Choroid plexus epithelial cell (primary cell): ENCODE data around the gene METTL16.

Source experiments
- DNase-seq: peaks from one replicate; pipeline ENCODE4 v3.0.0-alpha.2; 2010; ENCODE audit warnings: low read depth
- H3K4me3 ChIP-seq: 2 replicates; pipeline ENCODE4 v1.5.1; 2011; ENCODE audit warnings: low read depth, mild to moderate bottlenecking, control low read depth, low read length, moderate library complexity
- TF ChIP-seq, protein P1 (sequence below): conservative IDR thresholded peaks from 2 replicates; pipeline ENCODE4 v1.5.1; 2011; ENCODE audit warnings: low read depth, mild to moderate bottlenecking, control low read depth, inconsistent platforms, low read length, moderate library complexity

Gene METTL16

DNA sequence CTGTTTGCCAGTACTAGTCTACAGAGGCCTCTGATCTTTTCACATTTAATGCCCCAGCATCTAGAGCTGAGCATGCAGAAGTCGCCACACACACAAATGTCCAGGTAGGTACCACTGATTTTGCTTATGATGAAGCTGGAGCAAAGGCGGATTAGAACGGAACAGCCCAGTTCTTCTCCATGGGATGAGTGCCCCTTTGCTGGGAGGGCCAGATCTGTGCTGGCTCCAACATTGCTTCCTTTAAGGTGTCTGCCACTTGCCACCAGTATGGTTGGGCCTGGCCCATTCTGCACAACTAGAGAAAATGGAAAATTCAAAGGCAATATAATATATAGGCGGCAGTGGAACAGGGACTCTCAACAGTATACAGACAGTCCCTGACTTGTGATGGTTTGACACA is 108.6 kb downstream of the METTL16 start:
- DNase-seq: no peak
- H3K4me3 ChIP-seq: no peak overlapping the region
- TF ChIP-seq, protein P1, sequence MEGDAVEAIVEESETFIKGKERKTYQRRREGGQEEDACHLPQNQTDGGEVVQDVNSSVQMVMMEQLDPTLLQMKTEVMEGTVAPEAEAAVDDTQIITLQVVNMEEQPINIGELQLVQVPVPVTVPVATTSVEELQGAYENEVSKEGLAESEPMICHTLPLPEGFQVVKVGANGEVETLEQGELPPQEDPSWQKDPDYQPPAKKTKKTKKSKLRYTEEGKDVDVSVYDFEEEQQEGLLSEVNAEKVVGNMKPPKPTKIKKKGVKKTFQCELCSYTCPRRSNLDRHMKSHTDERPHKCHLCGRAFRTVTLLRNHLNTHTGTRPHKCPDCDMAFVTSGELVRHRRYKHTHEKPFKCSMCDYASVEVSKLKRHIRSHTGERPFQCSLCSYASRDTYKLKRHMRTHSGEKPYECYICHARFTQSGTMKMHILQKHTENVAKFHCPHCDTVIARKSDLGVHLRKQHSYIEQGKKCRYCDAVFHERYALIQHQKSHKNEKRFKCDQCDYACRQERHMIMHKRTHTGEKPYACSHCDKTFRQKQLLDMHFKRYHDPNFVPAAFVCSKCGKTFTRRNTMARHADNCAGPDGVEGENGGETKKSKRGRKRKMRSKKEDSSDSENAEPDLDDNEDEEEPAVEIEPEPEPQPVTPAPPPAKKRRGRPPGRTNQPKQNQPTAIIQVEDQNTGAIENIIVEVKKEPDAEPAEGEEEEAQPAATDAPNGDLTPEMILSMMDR: no peak

DNA sequence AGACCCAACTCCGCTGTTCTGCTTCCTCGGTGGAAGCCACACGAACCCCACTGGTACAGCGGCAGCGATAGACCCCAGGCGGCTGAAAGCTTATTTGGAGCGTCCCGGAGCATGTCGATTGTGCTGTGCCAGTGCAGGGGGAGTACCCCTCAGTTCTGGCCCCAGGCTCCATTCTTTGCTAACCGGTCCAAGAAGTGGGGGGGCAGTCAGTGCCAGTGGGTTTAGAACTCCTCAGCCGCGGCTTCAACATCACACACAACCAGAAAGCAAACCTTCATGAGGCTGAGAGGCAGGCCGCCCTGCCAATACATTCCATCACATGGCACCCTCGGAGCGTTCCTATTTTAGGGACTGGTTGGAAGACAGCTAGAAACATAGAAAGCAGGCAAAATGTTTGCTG is 109.1 kb downstream of the METTL16 start:
- DNase-seq: no peak
- TF ChIP-seq, protein P1: no peak
- peak overlapping the region; percentile 68 for H3K4me3 ChIP-seq

DNA sequence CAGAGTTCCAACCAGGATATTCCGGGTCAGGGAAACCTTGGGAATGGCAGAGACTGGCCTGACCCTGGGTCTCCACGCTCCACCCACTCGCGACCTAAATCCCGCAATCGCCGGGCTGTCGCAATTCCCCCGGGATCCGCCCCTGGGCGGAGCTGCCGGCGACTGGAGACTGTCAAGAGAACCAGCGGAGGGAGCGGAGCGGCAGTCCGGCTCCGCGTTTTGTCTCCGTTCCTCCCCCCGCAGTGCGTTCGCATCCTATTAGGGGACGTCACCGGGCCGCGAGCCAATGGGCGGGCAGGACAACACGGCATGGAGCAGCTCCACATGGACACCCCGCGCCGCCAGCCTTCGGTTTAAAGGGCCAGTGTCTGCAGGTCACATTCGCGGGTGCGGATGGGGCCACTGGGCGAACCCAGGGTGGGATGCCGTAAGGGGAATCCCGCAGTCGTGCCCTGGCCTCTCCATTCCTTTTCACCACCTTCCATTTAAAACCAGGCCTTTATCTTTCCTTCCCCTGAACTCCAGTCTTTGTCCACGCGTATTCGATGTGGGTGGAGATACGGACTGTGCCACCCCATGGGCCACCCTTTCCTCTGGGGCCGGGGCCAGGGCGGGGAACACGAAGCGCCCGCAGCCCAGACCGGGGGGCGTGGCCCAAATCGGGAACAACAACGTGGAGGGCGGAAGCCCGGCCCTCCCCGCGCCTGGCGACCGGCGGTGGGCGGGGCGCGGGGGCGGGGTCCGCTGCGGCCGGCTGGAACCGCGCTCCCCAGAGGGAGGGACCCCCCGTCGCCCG is 110.1 kb downstream of the METTL16 start:
- TF ChIP-seq, protein P1: no peak
- DNase-seq: peak; percentile 100
- peak overlapping the region; percentile 68 for H3K4me3 ChIP-seq

DNA sequence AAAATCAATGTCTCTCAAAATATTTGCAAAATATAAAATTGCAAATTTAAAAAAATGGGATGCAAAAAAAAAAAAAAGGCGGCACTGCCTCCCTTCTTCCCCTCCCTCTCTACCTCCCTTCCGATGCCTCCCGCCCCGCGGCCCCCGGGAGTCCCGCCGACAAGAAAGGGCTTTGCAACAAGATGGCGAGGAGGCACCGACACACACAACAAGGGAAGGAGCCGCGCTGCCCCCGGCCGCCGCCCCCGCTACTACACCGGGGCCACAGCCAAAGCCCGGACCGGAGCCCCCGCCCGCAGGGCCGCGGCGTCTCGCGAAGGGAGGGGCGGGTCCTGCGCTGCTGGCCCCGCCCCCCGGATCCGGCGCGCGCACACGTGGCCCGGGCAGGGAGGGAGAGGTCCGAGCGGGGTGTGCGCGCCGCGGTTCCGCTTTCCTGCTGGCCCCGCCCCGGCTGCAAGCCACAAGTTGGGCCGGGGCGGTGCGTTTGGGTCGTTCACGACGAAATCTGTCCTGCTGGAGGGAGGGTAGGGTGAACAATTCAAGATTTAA is 110.7 kb downstream of the METTL16 start, which contains the start of gene MNT:
Gene MNT (minus strand): TSS at position 184 of the 549 bp plus-strand sequence. CDS start 348 bp downstream, outside the sequence.
- DNase-seq: peak; percentile 98
- H3K4me3 ChIP-seq: peak within 1 kb of the TSS; percentile 99
- TF ChIP-seq, protein P1: no peak

DNA sequence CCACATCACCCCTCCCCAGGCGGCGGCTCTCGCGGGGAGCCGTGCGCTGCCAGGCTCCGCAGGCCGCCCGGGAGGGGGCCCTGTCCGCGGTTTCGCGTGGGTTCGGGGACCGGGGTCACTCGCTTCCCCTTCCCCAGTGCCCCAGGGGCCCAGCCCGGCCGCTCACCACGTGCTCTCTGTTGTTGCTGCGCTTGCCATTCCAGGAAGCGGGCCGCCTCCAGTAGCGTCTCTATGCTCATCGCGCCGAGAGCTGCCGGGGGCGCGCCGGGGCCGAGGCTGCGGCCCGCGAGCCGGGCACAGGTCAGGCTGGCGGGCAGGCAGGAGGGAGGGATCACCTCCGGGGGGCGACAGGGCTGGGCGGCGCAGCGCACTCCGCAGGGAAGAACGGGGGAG is 111.2 kb downstream of the METTL16 start:
- peak overlapping the region; percentile 99 for H3K4me3 ChIP-seq
- peak; percentile 66 for DNase-seq
- TF ChIP-seq, protein P1: no peak

DNA sequence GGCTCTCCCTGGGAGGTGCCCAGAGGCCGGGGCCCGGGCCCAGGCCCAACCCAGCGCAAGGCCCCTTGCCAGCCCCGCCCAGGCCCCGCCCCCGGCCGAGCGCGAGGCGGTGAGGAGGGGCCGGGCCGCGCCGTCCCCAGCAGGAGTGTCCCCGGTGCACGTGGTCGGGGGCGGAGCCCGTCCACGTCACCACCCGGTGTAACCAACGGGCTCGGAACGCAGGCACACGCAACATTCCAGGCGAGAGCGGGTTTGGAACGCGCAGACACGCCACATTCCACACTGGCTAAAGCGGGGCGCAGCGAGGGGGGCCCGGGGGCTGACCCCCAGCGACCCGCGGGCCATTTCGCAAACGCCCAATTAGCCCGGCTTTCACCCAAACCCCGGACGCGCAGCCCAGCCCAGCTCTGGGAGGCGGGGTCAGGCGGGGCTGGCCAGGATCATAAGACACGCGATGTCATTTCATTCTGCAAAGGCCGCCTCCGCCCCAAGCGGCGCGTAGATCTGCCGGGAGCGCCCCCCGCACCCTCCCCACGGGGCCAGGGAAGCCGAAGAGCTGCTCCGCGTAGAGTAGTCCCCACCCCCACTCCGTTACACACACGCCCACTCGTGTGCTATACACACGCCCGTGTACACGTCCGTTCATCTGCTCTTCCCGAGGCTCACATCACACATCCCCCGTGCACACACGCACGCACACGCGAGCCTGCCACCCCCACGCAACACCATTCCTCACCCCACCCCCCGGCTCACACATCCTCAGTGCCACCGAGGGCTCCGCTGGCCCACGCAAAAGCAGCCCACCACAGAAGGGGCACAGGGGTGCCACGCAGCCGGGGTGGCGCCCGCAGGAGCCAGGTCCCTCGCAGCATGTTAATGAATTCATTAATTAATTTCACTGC is 111.9 kb downstream of the METTL16 start:
- peak overlapping the region; percentile 99 for H3K4me3 ChIP-seq
- peak; percentile 98 for DNase-seq
- TF ChIP-seq, protein P1: no peak
